ENCODE data around the gene FBXL4.

Gene FBXL4

GRCh38 chr6:98947411-98948292 lies at the start of gene FBXL4:
FBXL4 (minus strand) TSS chr6:98947946; CDS start chr6:98926988, 20,958 bp downstream.
- Histone ChIP-seq H3K36me3 (ENCODE audit: control insufficient read depth in 2 of 2, insufficient read depth in 2 of 2, low read length in 2 of 2) (no peaks in the 10 kb centered on the region), H3K9me3 (ENCODE audit: control insufficient read depth in 2 of 2, low read length in 2 of 2) (no peaks in the 10 kb centered on the region), H3K9ac (ENCODE audit: low read length in 2 of 2) (peak within 1 kb of the TSS; percentile 82 to 87), H3K27me3 (ENCODE audit: control insufficient read depth in 1 of 2, insufficient read depth in 2 of 2, low read length in 2 of 2) (no peaks in the 10 kb centered on the region), H3K27ac (ENCODE audit: low read length) (peak within 1 kb of the TSS; percentile 26), H3K4me3 (ENCODE audit: low read length in 2 of 2) (peak within 1 kb of the TSS; percentile 75 to 84), H3K4me1 (ENCODE audit: control insufficient read depth, insufficient read depth, low read length) (peaks cover 6% of the 10 kb centered on the region)

- H3K4me3 ChIP-seq (ENCODE audit: low read length in 2 of 2): no peak overlapping the region
These were observed 47.4 kb upstream of the FBXL4 start for GRCh38 chr6:98995116-98995515.

GRCh38 chr6:98992535-98992934 lies 44.8 kb upstream of the FBXL4 start:
- Histone ChIP-seq H3K9ac (ENCODE audit: low read length in 2 of 2) (no peak overlapping the region), H3K4me3 (ENCODE audit: low read length in 2 of 2) (no peak overlapping the region), H3K36me3 (ENCODE audit: control insufficient read depth in 2 of 2, insufficient read depth in 2 of 2, low read length in 2 of 2) (no peaks in the 10 kb centered on the region), H3K27me3 (ENCODE audit: control insufficient read depth in 1 of 2, insufficient read depth in 2 of 2, low read length in 2 of 2) (peaks cover 0 to 2% of the 10 kb centered on the region in 2 donors), H3K9me3 (ENCODE audit: control insufficient read depth in 2 of 2, low read length in 2 of 2) (no peaks in the 10 kb centered on the region), H3K4me1 (ENCODE audit: control insufficient read depth, insufficient read depth, low read length) (no peaks in the 10 kb centered on the region), H3K27ac (ENCODE audit: low read length) (no peak overlapping the region)

More at GRCh38 chr6:98995116-98995515, 47.4 kb upstream of the FBXL4 start:
- no peak overlapping the region for H3K9ac ChIP-seq (ENCODE audit: low read length in 2 of 2)
- no peaks in the 10 kb centered on the region for H3K27me3 ChIP-seq (ENCODE audit: control insufficient read depth in 1 of 2, insufficient read depth in 2 of 2, low read length in 2 of 2)
- no peaks in the 10 kb centered on the region for H3K36me3 ChIP-seq (ENCODE audit: control insufficient read depth in 2 of 2, insufficient read depth in 2 of 2, low read length in 2 of 2)
- no peak overlapping the region for H3K27ac ChIP-seq (ENCODE audit: low read length)
- H3K9me3 ChIP-seq (ENCODE audit: control insufficient read depth in 2 of 2, low read length in 2 of 2): no peaks in the 10 kb centered on the region
- H3K4me1 ChIP-seq (ENCODE audit: control insufficient read depth, insufficient read depth, low read length): no peaks in the 10 kb centered on the region

- Histone ChIP-seq H3K36me3 (ENCODE audit: control insufficient read depth in 2 of 2, insufficient read depth in 2 of 2, low read length in 2 of 2) (no peaks in the 10 kb centered on the region), H3K4me3 (ENCODE audit: low read length in 2 of 2) (no peak overlapping the region), H3K27me3 (ENCODE audit: control insufficient read depth in 1 of 2, insufficient read depth in 2 of 2, low read length in 2 of 2) (peaks cover 0 to 2% of the 10 kb centered on the region in 2 donors), H3K9ac (ENCODE audit: low read length in 2 of 2) (no peak overlapping the region), H3K4me1 (ENCODE audit: control insufficient read depth, insufficient read depth, low read length) (no peaks in the 10 kb centered on the region), H3K9me3 (ENCODE audit: control insufficient read depth in 2 of 2, low read length in 2 of 2) (no peaks in the 10 kb centered on the region), H3K27ac (ENCODE audit: low read length) (no peak overlapping the region)
These were observed 38.4 kb upstream of the FBXL4 start for GRCh38 chr6:98986071-98986615.

- Histone ChIP-seq H3K27ac (ENCODE audit: low read length) (no peak overlapping the region), H3K36me3 (ENCODE audit: control insufficient read depth in 2 of 2, insufficient read depth in 2 of 2, low read length in 2 of 2) (no peaks in the 10 kb centered on the region), H3K4me3 (ENCODE audit: low read length in 2 of 2) (no peak overlapping the region), H3K27me3 (ENCODE audit: control insufficient read depth in 1 of 2, insufficient read depth in 2 of 2, low read length in 2 of 2) (peaks cover 0 to 2% of the 10 kb centered on the region in 2 donors), H3K9me3 (ENCODE audit: control insufficient read depth in 2 of 2, low read length in 2 of 2) (no peaks in the 10 kb centered on the region), H3K9ac (ENCODE audit: low read length in 2 of 2) (no peak overlapping the region), H3K4me1 (ENCODE audit: control insufficient read depth, insufficient read depth, low read length) (no peaks in the 10 kb centered on the region)
These were observed 37.6 kb upstream of the FBXL4 start for GRCh38 chr6:98985391-98985790.

GRCh38 chr6:98984121-98984520 lies 36.4 kb upstream of the FBXL4 start:
- Histone ChIP-seq H3K9ac (ENCODE audit: low read length in 2 of 2) (no peak overlapping the region), H3K9me3 (ENCODE audit: control insufficient read depth in 2 of 2, low read length in 2 of 2) (no peaks in the 10 kb centered on the region), H3K36me3 (ENCODE audit: control insufficient read depth in 2 of 2, insufficient read depth in 2 of 2, low read length in 2 of 2) (no peaks in the 10 kb centered on the region), H3K4me3 (ENCODE audit: low read length in 2 of 2) (no peak overlapping the region), H3K27me3 (ENCODE audit: control insufficient read depth in 1 of 2, insufficient read depth in 2 of 2, low read length in 2 of 2) (peaks cover 0 to 2% of the 10 kb centered on the region in 2 donors), H3K4me1 (ENCODE audit: control insufficient read depth, insufficient read depth, low read length) (no peaks in the 10 kb centered on the region), H3K27ac (ENCODE audit: low read length) (no peak overlapping the region)

- Histone ChIP-seq H3K36me3 (ENCODE audit: control insufficient read depth in 2 of 2, insufficient read depth in 2 of 2, low read length in 2 of 2) (no peaks in the 10 kb centered on the region), H3K9me3 (ENCODE audit: control insufficient read depth in 2 of 2, low read length in 2 of 2) (no peaks in the 10 kb centered on the region), H3K9ac (ENCODE audit: low read length in 2 of 2) (no peak overlapping the region), H3K27me3 (ENCODE audit: control insufficient read depth in 1 of 2, insufficient read depth in 2 of 2, low read length in 2 of 2) (no peaks in the 10 kb centered on the region), H3K27ac (ENCODE audit: low read length) (no peak overlapping the region), H3K4me3 (ENCODE audit: low read length in 2 of 2) (no peak overlapping the region), H3K4me1 (ENCODE audit: control insufficient read depth, insufficient read depth, low read length) (no peaks in the 10 kb centered on the region)
These were observed 33.7 kb upstream of the FBXL4 start for GRCh38 chr6:98981473-98981872.

GRCh38 chr6:98980819-98981218 lies 33.1 kb upstream of the FBXL4 start:
- Histone ChIP-seq H3K9me3 (ENCODE audit: control insufficient read depth in 2 of 2, low read length in 2 of 2) (no peaks in the 10 kb centered on the region), H3K36me3 (ENCODE audit: control insufficient read depth in 2 of 2, insufficient read depth in 2 of 2, low read length in 2 of 2) (no peaks in the 10 kb centered on the region), H3K9ac (ENCODE audit: low read length in 2 of 2) (no peak overlapping the region), H3K4me1 (ENCODE audit: control insufficient read depth, insufficient read depth, low read length) (no peaks in the 10 kb centered on the region), H3K4me3 (ENCODE audit: low read length in 2 of 2) (no peak overlapping the region), H3K27ac (ENCODE audit: low read length) (no peak overlapping the region), H3K27me3 (ENCODE audit: control insufficient read depth in 1 of 2, insufficient read depth in 2 of 2, low read length in 2 of 2) (no peaks in the 10 kb centered on the region)

GRCh38 chr6:98977671-98978292 lies 30.0 kb upstream of the FBXL4 start:
- Histone ChIP-seq H3K36me3 (ENCODE audit: control insufficient read depth in 2 of 2, insufficient read depth in 2 of 2, low read length in 2 of 2) (no peaks in the 10 kb centered on the region), H3K27me3 (ENCODE audit: control insufficient read depth in 1 of 2, insufficient read depth in 2 of 2, low read length in 2 of 2) (no peaks in the 10 kb centered on the region), H3K9ac (ENCODE audit: low read length in 2 of 2) (no peak overlapping the region), H3K9me3 (ENCODE audit: control insufficient read depth in 2 of 2, low read length in 2 of 2) (no peaks in the 10 kb centered on the region), H3K4me1 (ENCODE audit: control insufficient read depth, insufficient read depth, low read length) (no peaks in the 10 kb centered on the region), H3K27ac (ENCODE audit: low read length) (no peak overlapping the region), H3K4me3 (ENCODE audit: low read length in 2 of 2) (no peak overlapping the region)

- Histone ChIP-seq H3K9me3 (ENCODE audit: control insufficient read depth in 2 of 2, low read length in 2 of 2) (no peaks in the 10 kb centered on the region), H3K9ac (ENCODE audit: low read length in 2 of 2) (no peak overlapping the region), H3K27me3 (ENCODE audit: control insufficient read depth in 1 of 2, insufficient read depth in 2 of 2, low read length in 2 of 2) (no peaks in the 10 kb centered on the region), H3K27ac (ENCODE audit: low read length) (no peak overlapping the region), H3K36me3 (ENCODE audit: control insufficient read depth in 2 of 2, insufficient read depth in 2 of 2, low read length in 2 of 2) (no peaks in the 10 kb centered on the region), H3K4me3 (ENCODE audit: low read length in 2 of 2) (no peak overlapping the region), H3K4me1 (ENCODE audit: control insufficient read depth, insufficient read depth, low read length) (no peaks in the 10 kb centered on the region)
These were observed 29.1 kb upstream of the FBXL4 start for GRCh38 chr6:98976674-98977385.
